ENCODE measurements around the gene SEMA3F.

The SEMA3F gene

DNA sequence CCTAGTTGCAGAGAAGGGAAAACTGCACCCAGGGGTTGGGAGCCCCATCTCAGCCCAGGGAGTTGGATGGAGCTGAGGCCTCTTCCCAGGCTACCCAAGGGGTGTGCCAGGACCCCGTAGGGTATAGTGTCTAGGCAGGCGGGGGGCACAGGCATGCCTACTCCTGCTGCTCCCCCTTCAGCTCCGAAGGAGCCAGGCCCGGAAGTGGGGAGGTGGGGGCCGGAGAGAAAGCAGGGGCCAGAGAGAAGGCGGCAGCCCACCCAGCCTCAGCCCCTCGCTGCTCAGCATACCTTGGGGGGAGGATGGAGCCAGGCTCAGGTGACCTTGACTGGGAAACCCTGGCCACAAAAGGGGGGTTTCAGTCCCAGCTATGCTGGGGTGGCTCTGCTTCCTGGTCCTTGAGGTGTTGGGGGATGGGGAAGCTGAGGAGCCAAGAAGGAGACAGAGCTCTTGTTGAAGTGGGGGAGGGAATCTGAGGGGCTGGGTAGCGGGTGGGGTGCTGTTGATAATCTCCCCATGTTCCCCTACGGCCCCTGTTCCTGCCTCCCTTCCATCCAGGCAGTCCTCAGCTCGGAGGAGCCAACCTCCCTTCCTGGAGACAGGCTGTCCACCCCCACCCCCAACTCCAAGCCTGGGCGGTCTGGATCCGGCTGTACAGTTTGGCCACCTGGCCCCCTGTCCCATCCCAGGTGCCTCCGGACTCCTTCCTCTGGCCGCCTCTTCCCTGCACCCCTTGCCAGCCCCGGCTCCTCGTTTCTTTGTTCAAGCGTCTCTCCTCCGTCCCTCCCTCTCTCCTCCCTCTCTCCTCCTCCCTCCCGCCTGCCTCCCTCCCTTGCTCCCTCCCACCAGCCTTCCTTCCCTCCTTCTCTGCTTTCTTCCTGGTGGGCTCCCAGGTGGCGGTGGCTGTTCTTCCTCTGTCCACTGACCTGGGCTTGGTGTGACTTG, 1.7 kb downstream of the SEMA3F start:
- H3K9ac ChIP-seq (ENCODE audit: low read length) = peak overlapping the region; percentile 67
- H3K9me3 ChIP-seq (ENCODE audit: control insufficient read depth, low read length) = no peaks in the 10 kb centered on the region
- H3K27me3 ChIP-seq (ENCODE audit: control insufficient read depth in 1 of 2, insufficient read depth in 1 of 2, low read length in 2 of 2) = peaks cover 43 to 54% of the 10 kb centered on the region in 2 experiments
- H3K18ac ChIP-seq (ENCODE audit: low read depth in 1 of 2, low read length in 2 of 2) = peak overlapping the region; percentile 71 to 96
- peak overlapping the region; percentile 29 for H2AFZ ChIP-seq (ENCODE audit: low read depth, low read length)
- peak overlapping the region in 1 of 2 experiments; percentile 35 for H3K23ac ChIP-seq (ENCODE audit: low read length in 2 of 2)
- H3K4me2 ChIP-seq (ENCODE audit: low read length, poor library complexity, severe bottlenecking) = peak overlapping the region; percentile 64
- H3K4ac ChIP-seq (ENCODE audit: low read depth in 1 of 2, low read length in 2 of 2) = peak overlapping the region; percentile 55 to 60
- H3K27ac ChIP-seq (ENCODE audit: low read length, poor library complexity, severe bottlenecking) = no peak overlapping the region
- 8% methylated on average over 19 of the region's 20 CpGs for WGBS
- H3K4me3 ChIP-seq (ENCODE audit: insufficient read depth in 1 of 2, low read depth in 1 of 2, low read length in 2 of 2) = peak overlapping the region; percentile 35 to 69
- H3K79me1 ChIP-seq (replicated peaks; ENCODE audit: low read length, poor library complexity, severe bottlenecking) = peaks cover 3% of the 10 kb centered on the region
- no peak overlapping the region for H2BK5ac ChIP-seq (ENCODE audit: low read depth, low read length, poor library complexity, severe bottlenecking)
- peak overlapping the region; percentile 50 for H2BK15ac ChIP-seq (ENCODE audit: low read depth, poor library complexity, severe bottlenecking)
- peaks cover 0 to 20% of the 10 kb centered on the region in 2 experiments for H3K36me3 ChIP-seq (ENCODE audit: control insufficient read depth in 1 of 2, insufficient read depth in 2 of 2, low read depth in 1 of 2, low read length in 2 of 2)
- H2BK120ac ChIP-seq (ENCODE audit: low read depth, low read length) = peak overlapping the region; percentile 50
- peak; percentile 37 for DNase-seq
- H2BK12ac ChIP-seq (ENCODE audit: low read length in 2 of 2) = peak overlapping the region in 1 of 2 experiments; percentile 79
- peak overlapping the region; percentile 79 for H4K8ac ChIP-seq (ENCODE audit: low read length)
- peak overlapping the region in 1 of 2 experiments; percentile 78 for H3K14ac ChIP-seq (ENCODE audit: low read length in 2 of 2)
- H4K91ac ChIP-seq (ENCODE audit: low read length) = peak overlapping the region; percentile 91
- peaks cover 41% of the 10 kb centered on the region for H3K4me1 ChIP-seq (ENCODE audit: control insufficient read depth, insufficient read depth, low read depth, low read length)
- peak overlapping the region; percentile 35 for H2AK5ac ChIP-seq (ENCODE audit: low read length, severe bottlenecking)

DNA sequence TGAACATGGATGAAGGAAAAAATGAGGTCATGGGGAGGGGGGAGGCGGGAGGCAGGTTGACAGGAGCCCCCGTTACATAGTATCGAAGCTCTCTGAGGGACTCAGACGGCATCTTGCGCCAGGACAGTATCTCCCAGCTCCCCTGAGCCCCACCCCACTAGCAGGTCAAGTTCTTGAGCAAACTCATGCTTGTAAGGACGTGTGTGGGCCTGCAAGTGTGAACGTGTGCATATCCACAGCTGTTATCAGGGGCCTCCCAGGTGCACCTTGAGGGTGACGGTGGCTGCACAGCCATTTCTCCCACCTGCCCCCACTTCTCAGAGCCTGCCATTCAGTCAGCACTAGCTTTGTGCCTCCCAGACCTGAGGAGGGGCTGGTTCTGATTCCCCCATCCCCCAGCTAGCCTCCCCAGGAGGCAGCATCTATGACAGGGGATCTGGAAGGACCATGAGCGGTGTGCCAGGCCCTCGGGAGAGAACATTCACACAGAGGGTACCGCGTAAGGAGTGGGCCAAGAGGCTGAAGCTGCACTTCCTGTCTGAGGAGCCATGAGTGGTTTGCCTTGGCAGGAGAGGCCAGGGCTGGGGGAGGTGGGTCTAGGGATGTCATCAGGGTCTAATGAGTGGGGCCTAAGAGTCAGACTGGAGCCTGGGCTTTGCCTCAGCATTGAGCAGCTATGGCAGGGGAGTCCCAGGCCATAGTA, 2.9 kb downstream of the SEMA3F start:
- no peak overlapping the region for H3K23ac ChIP-seq (ENCODE audit: low read length in 2 of 2)
- 78% methylated on average over 12 of the region's 12 CpGs for WGBS

DNA sequence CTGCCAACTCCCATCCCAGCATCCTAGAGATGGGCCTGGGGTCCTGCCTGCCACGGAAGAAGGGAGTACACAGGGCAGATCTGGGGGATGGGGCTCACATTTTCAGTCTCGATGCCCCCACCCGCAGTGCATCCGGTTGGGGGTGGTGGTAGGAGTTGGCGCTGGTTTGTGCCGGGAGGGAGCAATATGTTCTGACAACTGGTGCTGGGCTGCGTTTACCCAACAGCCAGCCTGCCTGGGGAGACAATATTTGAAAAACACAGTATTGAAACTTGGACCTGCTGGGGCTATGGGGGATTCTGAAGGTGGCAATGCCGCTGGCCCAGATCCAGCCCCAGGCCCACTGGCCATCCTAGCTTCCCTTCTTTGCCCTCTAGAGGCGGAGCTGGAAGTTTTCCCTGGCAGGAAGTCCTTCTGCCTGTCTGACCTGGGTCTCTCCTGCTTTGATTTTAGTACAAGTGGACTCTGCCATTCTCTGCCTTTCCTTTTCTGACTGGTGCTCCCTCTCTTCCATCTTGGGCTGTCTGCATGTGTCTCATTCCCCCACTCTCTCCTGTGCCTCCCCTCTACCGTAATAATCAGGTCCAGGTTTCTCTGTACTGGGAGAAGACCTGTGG, 3.5 kb downstream of the SEMA3F start:
- no peak overlapping the region for H2BK5ac ChIP-seq (ENCODE audit: low read depth, low read length, poor library complexity, severe bottlenecking)
- no peak overlapping the region for H3K23ac ChIP-seq (ENCODE audit: low read length in 2 of 2)
- peaks cover 36 to 44% of the 10 kb centered on the region in 2 experiments for H3K27me3 ChIP-seq (ENCODE audit: control insufficient read depth in 1 of 2, insufficient read depth in 1 of 2, low read length in 2 of 2)
- no peak overlapping the region for H3K4me3 ChIP-seq (ENCODE audit: insufficient read depth in 1 of 2, low read depth in 1 of 2, low read length in 2 of 2)
- peaks cover 3% of the 10 kb centered on the region for H3K79me1 ChIP-seq (replicated peaks; ENCODE audit: low read length, poor library complexity, severe bottlenecking)
- peak overlapping the region; percentile 78 for H4K8ac ChIP-seq (ENCODE audit: low read length)
- H3K27ac ChIP-seq (ENCODE audit: low read length, poor library complexity, severe bottlenecking) = no peak overlapping the region
- no peaks in the 10 kb centered on the region for H3K9me3 ChIP-seq (ENCODE audit: control insufficient read depth, low read length)
- H3K4me1 ChIP-seq (ENCODE audit: control insufficient read depth, insufficient read depth, low read depth, low read length) = peaks cover 49% of the 10 kb centered on the region
- WGBS = 87% methylated on average over 10 of the region's 10 CpGs
- H2AK5ac ChIP-seq (ENCODE audit: low read length, severe bottlenecking) = peak overlapping the region; percentile 11
- no peak overlapping the region for H3K14ac ChIP-seq (ENCODE audit: low read length in 2 of 2)
- DNase-seq = no peak
- H3K4ac ChIP-seq (ENCODE audit: low read depth in 1 of 2, low read length in 2 of 2) = peak overlapping the region in 1 of 2 experiments; percentile 33
- no peak overlapping the region for H3K9ac ChIP-seq (ENCODE audit: low read length)
- no peak overlapping the region for H2BK120ac ChIP-seq (ENCODE audit: low read depth, low read length)
- H3K18ac ChIP-seq (ENCODE audit: low read depth in 1 of 2, low read length in 2 of 2) = peak overlapping the region in 1 of 2 experiments; percentile 68
- H2BK12ac ChIP-seq (ENCODE audit: low read length in 2 of 2) = peak overlapping the region; percentile 4 to 82
- H4K91ac ChIP-seq (ENCODE audit: low read length) = peak overlapping the region; percentile 40
- H3K4me2 ChIP-seq (ENCODE audit: low read length, poor library complexity, severe bottlenecking) = no peak overlapping the region
- no peak overlapping the region for H2AFZ ChIP-seq (ENCODE audit: low read depth, low read length)
- H2BK15ac ChIP-seq (ENCODE audit: low read depth, poor library complexity, severe bottlenecking) = peak overlapping the region; percentile 31
- H3K36me3 ChIP-seq (ENCODE audit: control insufficient read depth in 1 of 2, insufficient read depth in 2 of 2, low read depth in 1 of 2, low read length in 2 of 2) = peaks cover 0 to 32% of the 10 kb centered on the region in 2 experiments

More for the DNA sequence above, 2.9 kb downstream of the SEMA3F start:
- peak; percentile 26 for DNase-seq
- H2BK5ac ChIP-seq (ENCODE audit: low read depth, low read length, poor library complexity, severe bottlenecking) = no peak overlapping the region
- peak overlapping the region; percentile 23 to 68 for H3K18ac ChIP-seq (ENCODE audit: low read depth in 1 of 2, low read length in 2 of 2)
- H3K4ac ChIP-seq (ENCODE audit: low read depth in 1 of 2, low read length in 2 of 2) = peak overlapping the region; percentile 9 to 33
- peak overlapping the region; percentile 78 for H4K8ac ChIP-seq (ENCODE audit: low read length)
- no peak overlapping the region for H3K27ac ChIP-seq (ENCODE audit: low read length, poor library complexity, severe bottlenecking)
- peak overlapping the region; percentile 4 to 82 for H2BK12ac ChIP-seq (ENCODE audit: low read length in 2 of 2)
- peaks cover 43 to 51% of the 10 kb centered on the region in 2 experiments for H3K27me3 ChIP-seq (ENCODE audit: control insufficient read depth in 1 of 2, insufficient read depth in 1 of 2, low read length in 2 of 2)
- H2BK15ac ChIP-seq (ENCODE audit: low read depth, poor library complexity, severe bottlenecking) = peak overlapping the region; percentile 62
- no peak overlapping the region for H3K9ac ChIP-seq (ENCODE audit: low read length)
- H2AK5ac ChIP-seq (ENCODE audit: low read length, severe bottlenecking) = peak overlapping the region; percentile 40
- H3K79me1 ChIP-seq (replicated peaks; ENCODE audit: low read length, poor library complexity, severe bottlenecking) = peaks cover 3% of the 10 kb centered on the region
- H3K4me2 ChIP-seq (ENCODE audit: low read length, poor library complexity, severe bottlenecking) = no peak overlapping the region
- H3K9me3 ChIP-seq (ENCODE audit: control insufficient read depth, low read length) = no peaks in the 10 kb centered on the region
- peak overlapping the region in 1 of 2 experiments; percentile 35 for H3K14ac ChIP-seq (ENCODE audit: low read length in 2 of 2)
- H3K36me3 ChIP-seq (ENCODE audit: control insufficient read depth in 1 of 2, insufficient read depth in 2 of 2, low read depth in 1 of 2, low read length in 2 of 2) = peaks cover 0 to 28% of the 10 kb centered on the region in 2 experiments
- no peak overlapping the region for H3K4me3 ChIP-seq (ENCODE audit: insufficient read depth in 1 of 2, low read depth in 1 of 2, low read length in 2 of 2)
- H4K91ac ChIP-seq (ENCODE audit: low read length) = peak overlapping the region; percentile 40
- H2BK120ac ChIP-seq (ENCODE audit: low read depth, low read length) = no peak overlapping the region
- no peak overlapping the region for H2AFZ ChIP-seq (ENCODE audit: low read depth, low read length)
- peaks cover 44% of the 10 kb centered on the region for H3K4me1 ChIP-seq (ENCODE audit: control insufficient read depth, insufficient read depth, low read depth, low read length)
